Measurements from ENCODE around the gene CCL13. TPM values are rescaled to one million over a fixed set of nuclear protein-coding genes. Genes with fewer than 3 reads are reported as not detected.

The CCL13 gene
- total and polyA plus RNA-seq, 10 of the 15 experiments (the other 5 are each of a cell fraction or from before 2014, with no cell fraction given): not detected

DNA sequence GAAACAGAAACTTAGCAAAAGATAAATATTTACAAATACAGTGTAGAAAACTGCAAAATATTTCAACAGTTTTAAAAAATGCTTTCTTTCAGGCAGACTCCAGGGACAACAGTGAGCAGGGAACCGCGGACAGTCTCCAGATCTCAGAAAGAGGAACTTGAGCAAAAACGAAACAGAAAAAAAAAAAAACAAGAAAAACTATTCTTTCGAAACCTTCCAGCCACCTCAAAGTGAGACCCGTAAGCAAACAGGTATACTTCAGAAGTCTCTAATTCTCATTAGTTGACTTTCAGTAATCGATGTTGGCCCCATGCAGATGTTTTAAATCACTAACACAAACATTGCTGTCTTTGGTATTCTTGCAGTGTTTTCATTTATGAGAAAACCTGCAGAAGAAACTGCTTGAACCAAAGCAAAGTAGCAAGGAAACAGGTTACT lies 22.4 kb downstream of the CCL13 start (continued):
- TF ChIP-seq, protein P1, sequence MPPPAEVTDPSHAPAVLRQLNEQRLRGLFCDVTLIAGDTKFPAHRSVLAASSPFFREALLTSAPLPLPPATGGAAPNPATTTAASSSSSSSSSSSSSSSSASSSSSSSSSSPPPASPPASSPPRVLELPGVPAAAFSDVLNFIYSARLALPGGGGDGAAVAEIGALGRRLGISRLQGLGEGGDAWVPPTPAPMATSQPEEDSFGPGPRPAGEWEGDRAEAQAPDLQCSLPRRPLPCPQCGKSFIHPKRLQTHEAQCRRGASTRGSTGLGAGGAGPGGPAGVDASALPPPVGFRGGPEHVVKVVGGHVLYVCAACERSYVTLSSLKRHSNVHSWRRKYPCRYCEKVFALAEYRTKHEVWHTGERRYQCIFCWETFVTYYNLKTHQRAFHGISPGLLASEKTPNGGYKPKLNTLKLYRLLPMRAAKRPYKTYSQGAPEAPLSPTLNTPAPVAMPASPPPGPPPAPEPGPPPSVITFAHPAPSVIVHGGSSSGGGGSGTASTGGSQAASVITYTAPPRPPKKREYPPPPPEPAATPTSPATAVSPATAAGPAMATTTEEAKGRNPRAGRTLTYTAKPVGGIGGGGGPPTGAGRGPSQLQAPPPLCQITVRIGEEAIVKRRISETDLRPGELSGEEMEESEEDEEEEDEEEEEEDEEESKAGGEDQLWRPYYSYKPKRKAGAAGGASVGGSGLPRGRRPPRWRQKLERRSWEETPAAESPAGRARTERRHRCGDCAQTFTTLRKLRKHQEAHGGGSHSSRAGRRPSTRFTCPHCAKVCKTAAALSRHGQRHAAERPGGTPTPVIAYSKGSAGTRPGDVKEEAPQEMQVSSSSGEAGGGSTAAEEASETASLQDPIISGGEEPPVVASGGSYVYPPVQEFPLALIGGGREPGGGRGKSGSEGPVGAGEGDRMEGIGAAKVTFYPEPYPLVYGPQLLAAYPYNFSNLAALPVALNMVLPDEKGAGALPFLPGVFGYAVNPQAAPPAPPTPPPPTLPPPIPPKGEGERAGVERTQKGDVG (CRISPR knock-in tag; IDR thresholded peaks at IDR 0.05): no peak
- TF ChIP-seq KLF5 (IDR thresholded peaks at IDR 0.05; ENCODE audit: partially characterized antibody) (no peak), POLR2AphosphoS2 (IDR thresholded peaks at IDR 0.05; ENCODE audit: low read depth, low read length) (no peak), KAT2A (conservative IDR thresholded peaks at IDR 0.05; ENCODE audit: control insufficient read depth, low read depth, low read length) (no peak), SMAD1 (IDR thresholded peaks at IDR 0.05; ENCODE audit: low read depth, partially characterized antibody) (no peak), RBBP5 (conservative IDR thresholded peaks at IDR 0.05) (no peak), POU2F2 (IDR thresholded peaks at IDR 0.05; ENCODE audit: borderline replicate concordance, low read depth, low read length) (no peak), BHLHE40 (IDR thresholded peaks at IDR 0.05; ENCODE audit: borderline replicate concordance in 1 of 2, low read depth in 2 of 2, low read length in 1 of 2) (0 out of 4 replicates have a peak, but pooled peaks of 1 of the 2 experiments have one; percentile 30), NFXL1 (IDR thresholded peaks at IDR 0.05; ENCODE audit: borderline replicate concordance) (no peak), CHD2 (IDR thresholded peaks at IDR 0.05; ENCODE audit: borderline replicate concordance, low read depth, low read length) (no peak; the same call in 1 of the 2 replicates)
- TF ChIP-seq, protein P2, sequence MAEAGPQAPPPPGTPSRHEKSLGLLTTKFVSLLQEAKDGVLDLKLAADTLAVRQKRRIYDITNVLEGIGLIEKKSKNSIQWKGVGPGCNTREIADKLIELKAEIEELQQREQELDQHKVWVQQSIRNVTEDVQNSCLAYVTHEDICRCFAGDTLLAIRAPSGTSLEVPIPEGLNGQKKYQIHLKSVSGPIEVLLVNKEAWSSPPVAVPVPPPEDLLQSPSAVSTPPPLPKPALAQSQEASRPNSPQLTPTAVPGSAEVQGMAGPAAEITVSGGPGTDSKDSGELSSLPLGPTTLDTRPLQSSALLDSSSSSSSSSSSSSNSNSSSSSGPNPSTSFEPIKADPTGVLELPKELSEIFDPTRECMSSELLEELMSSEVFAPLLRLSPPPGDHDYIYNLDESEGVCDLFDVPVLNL (IDR thresholded peaks at IDR 0.05; ENCODE audit: low read depth, low read length): no peak
- TF ChIP-seq, protein P3, sequence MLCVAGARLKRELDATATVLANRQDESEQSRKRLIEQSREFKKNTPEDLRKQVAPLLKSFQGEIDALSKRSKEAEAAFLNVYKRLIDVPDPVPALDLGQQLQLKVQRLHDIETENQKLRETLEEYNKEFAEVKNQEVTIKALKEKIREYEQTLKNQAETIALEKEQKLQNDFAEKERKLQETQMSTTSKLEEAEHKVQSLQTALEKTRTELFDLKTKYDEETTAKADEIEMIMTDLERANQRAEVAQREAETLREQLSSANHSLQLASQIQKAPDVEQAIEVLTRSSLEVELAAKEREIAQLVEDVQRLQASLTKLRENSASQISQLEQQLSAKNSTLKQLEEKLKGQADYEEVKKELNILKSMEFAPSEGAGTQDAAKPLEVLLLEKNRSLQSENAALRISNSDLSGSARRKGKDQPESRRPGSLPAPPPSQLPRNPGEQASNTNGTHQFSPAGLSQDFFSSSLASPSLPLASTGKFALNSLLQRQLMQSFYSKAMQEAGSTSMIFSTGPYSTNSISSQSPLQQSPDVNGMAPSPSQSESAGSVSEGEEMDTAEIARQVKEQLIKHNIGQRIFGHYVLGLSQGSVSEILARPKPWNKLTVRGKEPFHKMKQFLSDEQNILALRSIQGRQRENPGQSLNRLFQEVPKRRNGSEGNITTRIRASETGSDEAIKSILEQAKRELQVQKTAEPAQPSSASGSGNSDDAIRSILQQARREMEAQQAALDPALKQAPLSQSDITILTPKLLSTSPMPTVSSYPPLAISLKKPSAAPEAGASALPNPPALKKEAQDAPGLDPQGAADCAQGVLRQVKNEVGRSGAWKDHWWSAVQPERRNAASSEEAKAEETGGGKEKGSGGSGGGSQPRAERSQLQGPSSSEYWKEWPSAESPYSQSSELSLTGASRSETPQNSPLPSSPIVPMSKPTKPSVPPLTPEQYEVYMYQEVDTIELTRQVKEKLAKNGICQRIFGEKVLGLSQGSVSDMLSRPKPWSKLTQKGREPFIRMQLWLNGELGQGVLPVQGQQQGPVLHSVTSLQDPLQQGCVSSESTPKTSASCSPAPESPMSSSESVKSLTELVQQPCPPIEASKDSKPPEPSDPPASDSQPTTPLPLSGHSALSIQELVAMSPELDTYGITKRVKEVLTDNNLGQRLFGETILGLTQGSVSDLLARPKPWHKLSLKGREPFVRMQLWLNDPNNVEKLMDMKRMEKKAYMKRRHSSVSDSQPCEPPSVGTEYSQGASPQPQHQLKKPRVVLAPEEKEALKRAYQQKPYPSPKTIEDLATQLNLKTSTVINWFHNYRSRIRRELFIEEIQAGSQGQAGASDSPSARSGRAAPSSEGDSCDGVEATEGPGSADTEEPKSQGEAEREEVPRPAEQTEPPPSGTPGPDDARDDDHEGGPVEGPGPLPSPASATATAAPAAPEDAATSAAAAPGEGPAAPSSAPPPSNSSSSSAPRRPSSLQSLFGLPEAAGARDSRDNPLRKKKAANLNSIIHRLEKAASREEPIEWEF (IDR thresholded peaks at IDR 0.05; ENCODE audit: insufficient replicate concordance, low read depth, low read length): peak; percentile 98
- TF ChIP-seq, protein P4, sequence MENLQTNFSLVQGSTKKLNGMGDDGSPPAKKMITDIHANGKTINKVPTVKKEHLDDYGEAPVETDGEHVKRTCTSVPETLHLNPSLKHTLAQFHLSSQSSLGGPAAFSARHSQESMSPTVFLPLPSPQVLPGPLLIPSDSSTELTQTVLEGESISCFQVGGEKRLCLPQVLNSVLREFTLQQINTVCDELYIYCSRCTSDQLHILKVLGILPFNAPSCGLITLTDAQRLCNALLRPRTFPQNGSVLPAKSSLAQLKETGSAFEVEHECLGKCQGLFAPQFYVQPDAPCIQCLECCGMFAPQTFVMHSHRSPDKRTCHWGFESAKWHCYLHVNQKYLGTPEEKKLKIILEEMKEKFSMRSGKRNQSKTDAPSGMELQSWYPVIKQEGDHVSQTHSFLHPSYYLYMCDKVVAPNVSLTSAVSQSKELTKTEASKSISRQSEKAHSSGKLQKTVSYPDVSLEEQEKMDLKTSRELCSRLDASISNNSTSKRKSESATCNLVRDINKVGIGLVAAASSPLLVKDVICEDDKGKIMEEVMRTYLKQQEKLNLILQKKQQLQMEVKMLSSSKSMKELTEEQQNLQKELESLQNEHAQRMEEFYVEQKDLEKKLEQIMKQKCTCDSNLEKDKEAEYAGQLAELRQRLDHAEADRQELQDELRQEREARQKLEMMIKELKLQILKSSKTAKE (IDR thresholded peaks at IDR 0.05; ENCODE audit: low read depth, poor library complexity, severe bottlenecking): peak; percentile 84
- TF ChIP-seq, protein P5, sequence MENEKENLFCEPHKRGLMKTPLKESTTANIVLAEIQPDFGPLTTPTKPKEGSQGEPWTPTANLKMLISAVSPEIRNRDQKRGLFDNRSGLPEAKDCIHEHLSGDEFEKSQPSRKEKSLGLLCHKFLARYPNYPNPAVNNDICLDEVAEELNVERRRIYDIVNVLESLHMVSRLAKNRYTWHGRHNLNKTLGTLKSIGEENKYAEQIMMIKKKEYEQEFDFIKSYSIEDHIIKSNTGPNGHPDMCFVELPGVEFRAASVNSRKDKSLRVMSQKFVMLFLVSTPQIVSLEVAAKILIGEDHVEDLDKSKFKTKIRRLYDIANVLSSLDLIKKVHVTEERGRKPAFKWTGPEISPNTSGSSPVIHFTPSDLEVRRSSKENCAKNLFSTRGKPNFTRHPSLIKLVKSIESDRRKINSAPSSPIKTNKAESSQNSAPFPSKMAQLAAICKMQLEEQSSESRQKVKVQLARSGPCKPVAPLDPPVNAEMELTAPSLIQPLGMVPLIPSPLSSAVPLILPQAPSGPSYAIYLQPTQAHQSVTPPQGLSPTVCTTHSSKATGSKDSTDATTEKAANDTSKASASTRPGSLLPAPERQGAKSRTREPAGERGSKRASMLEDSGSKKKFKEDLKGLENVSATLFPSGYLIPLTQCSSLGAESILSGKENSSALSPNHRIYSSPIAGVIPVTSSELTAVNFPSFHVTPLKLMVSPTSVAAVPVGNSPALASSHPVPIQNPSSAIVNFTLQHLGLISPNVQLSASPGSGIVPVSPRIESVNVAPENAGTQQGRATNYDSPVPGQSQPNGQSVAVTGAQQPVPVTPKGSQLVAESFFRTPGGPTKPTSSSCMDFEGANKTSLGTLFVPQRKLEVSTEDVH (IDR thresholded peaks at IDR 0.05; ENCODE audit: low read depth, partially characterized antibody): no peak

Measured in GM12878 (cell line).